HepG2 (cell line): Measurements from ENCODE around the gene GRIK4. TPM values are rescaled to one million over a fixed set of nuclear protein-coding genes. Genes with fewer than 3 reads are reported as not detected.

Experiments
- AKAP8 ChIP-seq: sonication (generic); formaldehyde crosslinking; IDR thresholded peaks from 2 replicates; pipeline ENCODE4 v1.5.1; 2020; ENCODE audit warnings: mild to moderate bottlenecking, missing genetic modification reagents
- FOXC1 ChIP-seq: sonication (generic); formaldehyde crosslinking; IDR thresholded peaks from 2 replicates; pipeline ENCODE4 v1.8.0; 2022; ENCODE audit warnings: mild to moderate bottlenecking, missing genetic modification reagents, borderline replicate concordance
- JDP2 ChIP-seq: sonication (generic); formaldehyde crosslinking; IDR thresholded peaks from 2 replicates; pipeline ENCODE4 v1.8.1; 2022; ENCODE audit warnings: missing genetic modification reagents, borderline replicate concordance
- NFIB ChIP-seq: sonication (generic); formaldehyde crosslinking; IDR thresholded peaks from 2 replicates; pipeline ENCODE4 v1.9.0; 2021; ENCODE audit warnings: missing genetic modification reagents, mild to moderate bottlenecking, borderline replicate concordance
- RCOR2 ChIP-seq: IDR thresholded peaks from 2 replicates; pipeline ENCODE4 v1.6.1; 2016; ENCODE audit warnings: missing biosample characterization, missing genetic modification reagents
- SALL1 ChIP-seq: sonication (generic); formaldehyde crosslinking; IDR thresholded peaks from 2 replicates; pipeline ENCODE4 v1.8.0; 2022; ENCODE audit warnings: mild to moderate bottlenecking, missing genetic modification reagents
- TOPORS ChIP-seq: sonication (generic); formaldehyde crosslinking; IDR thresholded peaks from 2 replicates; pipeline ENCODE4 v1.8.0; 2023; ENCODE audit warnings: mild to moderate bottlenecking, missing genetic modification reagents
- U2AF2 ChIP-seq: fragments of 200-400 bp; formaldehyde crosslinking; IDR thresholded peaks from 2 replicates; pipeline ENCODE4 v1.6.1; 2017; ENCODE audit warnings: low read depth, mild to moderate bottlenecking, low read length
- ZBTB20 ChIP-seq: sonication (generic); formaldehyde crosslinking; IDR thresholded peaks from 2 replicates; pipeline ENCODE4 v1.8.1; 2023; ENCODE audit warnings: missing genetic modification reagents, low read depth, mild to moderate bottlenecking, borderline replicate concordance
- ZC3H4 ChIP-seq: sonication (generic); formaldehyde crosslinking; IDR thresholded peaks from 2 replicates; pipeline ENCODE4 v1.4.0; 2020; ENCODE audit warnings: missing genetic modification reagents, borderline replicate concordance
- ZNF20 ChIP-seq: sonication (generic); formaldehyde crosslinking; IDR thresholded peaks from 2 replicates; pipeline ENCODE4 v1.4.0; 2020; ENCODE audit warnings: mild to moderate bottlenecking, moderate library complexity, missing genetic modification reagents
- ZNF232 ChIP-seq: sonication (generic); formaldehyde crosslinking; IDR thresholded peaks from 2 replicates; pipeline ENCODE4 v1.4.0; 2020; ENCODE audit warnings: missing genetic modification reagents, borderline replicate concordance
- ZNF256 ChIP-seq: sonication (generic); formaldehyde crosslinking; conservative IDR thresholded peaks from 2 replicates; pipeline ENCODE4 v1.4.0; 2020; ENCODE audit warnings: missing genetic modification reagents
- ZNF275 ChIP-seq: sonication (generic); formaldehyde crosslinking; IDR thresholded peaks from 2 replicates; pipeline ENCODE4 v1.8.0; 2022; ENCODE audit warnings: missing genetic modification reagents, mild to moderate bottlenecking, inconsistent platforms, borderline replicate concordance
- ZNF382 ChIP-seq: sonication (generic); formaldehyde crosslinking; IDR thresholded peaks from 2 replicates; pipeline ENCODE4 v1.5.0; 2020; ENCODE audit warnings: missing genetic modification reagents, mild to moderate bottlenecking, borderline replicate concordance
- ZNF546 ChIP-seq: sonication (generic); formaldehyde crosslinking; conservative IDR thresholded peaks from 2 replicates; pipeline ENCODE4 v1.8.1; 2023; ENCODE audit warnings: mild to moderate bottlenecking, missing genetic modification reagents
- ZNF570 ChIP-seq: sonication (generic); formaldehyde crosslinking; IDR thresholded peaks from 2 replicates; pipeline ENCODE4 v1.4.0; 2020; ENCODE audit warnings: mild to moderate bottlenecking, missing genetic modification reagents, borderline replicate concordance
- polyA plus RNA-seq, 8 experiments: library from polyadenylated mRNA; depleted of rRNA in 3 of 8; stranded (reverse) in 7 of 8; unstranded in 1 of 8; fragments of >200 nt; fragmentation: Illumina TruSeq in 4 of 8; extraction: Trizol in 4 of 8; gene quantifications; 2 replicates each; pipeline versions ENCODE4 v1.2.1 to v1.2.3, GENCODE V29; 2011 to 2016; ENCODE audit warnings: low read depth in 4 of 8, missing spikeins in 1 of 8, mixed read lengths in 1 of 8; ENCODE audit not compliant: insufficient read depth in 1 of 8
- total RNA-seq, 5 experiments: library from RNA; depleted of rRNA; stranded (reverse); fragments of >200 nt; fragmentation: Illumina TruSeq; extraction: Trizol; gene quantifications; 2 replicates each; pipeline ENCODE4 v1.2.3, GENCODE V29; 2016; ENCODE audit warnings: low read depth in 1 of 5
- TF ChIP-seq, protein P1 (sequence below): sonication (generic); formaldehyde crosslinking; IDR thresholded peaks from 2 replicates; pipeline ENCODE4 v1.5.1; 2020; ENCODE audit warnings: missing genetic modification reagents, mild to moderate bottlenecking, borderline replicate concordance
- TF ChIP-seq, protein P2 (sequence below): sonication (generic); formaldehyde crosslinking; IDR thresholded peaks from 2 replicates; pipeline ENCODE4 v1.4.0; 2020; ENCODE audit warnings: mild to moderate bottlenecking, low read depth, missing genetic modification reagents
- TF ChIP-seq, protein P3 (sequence below): sonication (generic); formaldehyde crosslinking; IDR thresholded peaks from 2 replicates; pipeline ENCODE4 v1.4.0; 2020; ENCODE audit warnings: missing genetic modification reagents
- TF ChIP-seq, protein P4 (sequence below): sonication (generic); formaldehyde crosslinking; IDR thresholded peaks from 2 replicates; pipeline ENCODE4 v1.4.0; 2020; ENCODE audit warnings: low read depth, mild to moderate bottlenecking, missing genetic modification reagents

GRIK4 gene
- total and polyA plus RNA-seq, 2 of the 13 experiments (the other 11 are each of a cell fraction or from before 2014, with no cell fraction given): 0.04 to 0.07 TPM

DNA sequence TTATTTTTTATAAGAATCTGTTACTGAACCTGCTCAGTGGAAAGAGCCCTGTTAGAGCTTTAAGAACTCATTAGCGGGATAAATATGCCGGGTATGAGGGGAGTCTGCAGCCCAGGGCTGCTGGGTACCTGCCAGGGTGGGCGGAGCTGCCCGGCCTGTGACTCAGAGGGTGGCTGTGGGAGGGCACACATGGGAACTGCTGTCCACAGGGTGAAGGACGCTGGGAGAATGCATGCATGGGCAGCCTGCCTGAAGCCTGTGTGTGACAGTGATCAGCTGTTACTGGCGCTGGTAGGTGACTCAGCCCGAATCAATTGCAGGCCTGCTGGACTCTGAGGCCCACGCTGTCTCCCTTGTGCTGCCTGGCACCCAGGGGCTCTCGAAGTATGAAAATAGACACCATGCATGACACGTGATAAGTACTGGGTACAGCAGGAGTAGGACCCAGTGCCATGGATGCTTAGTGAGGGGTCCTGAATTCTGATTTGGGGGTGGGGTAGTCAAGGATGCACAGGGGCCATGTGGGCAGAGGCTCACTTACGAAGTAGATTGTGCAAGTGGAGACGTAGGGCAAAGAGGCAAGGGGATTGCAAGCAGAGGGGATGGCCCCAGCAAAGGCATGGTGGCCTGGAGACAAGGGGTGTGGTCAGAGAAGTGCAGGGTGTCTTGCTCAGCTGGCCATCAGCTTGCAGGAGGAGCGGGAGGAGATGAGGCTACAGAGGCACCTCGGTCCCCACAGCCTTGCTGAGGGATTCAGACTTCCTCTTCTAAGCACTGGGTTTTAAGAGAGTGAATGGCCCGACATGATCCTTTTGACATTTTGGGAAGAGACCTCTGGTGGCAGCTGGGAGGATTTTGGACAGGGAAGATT lies 36.5 kb downstream of the GRIK4 start (continued):
- TF ChIP-seq, protein P1, sequence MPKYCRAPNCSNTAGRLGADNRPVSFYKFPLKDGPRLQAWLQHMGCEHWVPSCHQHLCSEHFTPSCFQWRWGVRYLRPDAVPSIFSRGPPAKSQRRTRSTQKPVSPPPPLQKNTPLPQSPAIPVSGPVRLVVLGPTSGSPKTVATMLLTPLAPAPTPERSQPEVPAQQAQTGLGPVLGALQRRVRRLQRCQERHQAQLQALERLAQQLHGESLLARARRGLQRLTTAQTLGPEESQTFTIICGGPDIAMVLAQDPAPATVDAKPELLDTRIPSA (CRISPR knock-in tag): no peak
- TF ChIP-seq, protein P2, sequence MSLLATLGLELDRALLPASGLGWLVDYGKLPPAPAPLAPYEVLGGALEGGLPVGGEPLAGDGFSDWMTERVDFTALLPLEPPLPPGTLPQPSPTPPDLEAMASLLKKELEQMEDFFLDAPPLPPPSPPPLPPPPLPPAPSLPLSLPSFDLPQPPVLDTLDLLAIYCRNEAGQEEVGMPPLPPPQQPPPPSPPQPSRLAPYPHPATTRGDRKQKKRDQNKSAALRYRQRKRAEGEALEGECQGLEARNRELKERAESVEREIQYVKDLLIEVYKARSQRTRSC (CRISPR knock-in tag): no peak
- TF ChIP-seq ZNF382 (CRISPR knock-in tag) (no peak), ZBTB20 (CRISPR knock-in tag) (peak; percentile 61; the same call in 1 of the 2 replicates), RCOR2 (no peak), TOPORS (no peak), ZNF275 (no peak), SALL1 (CRISPR knock-in tag) (peak; percentile 96), ZNF570 (CRISPR knock-in tag) (no peak), AKAP8 (CRISPR knock-in tag) (no peak), ZNF256 (CRISPR knock-in tag) (no peak), ZNF232 (CRISPR knock-in tag) (no peak), JDP2 (CRISPR knock-in tag) (no peak), ZNF20 (no peak), ZNF546 (no peak), NFIB (no peak), U2AF2 (no peak), FOXC1 (CRISPR knock-in tag) (no peak), ZC3H4 (CRISPR knock-in tag) (no peak)
- TF ChIP-seq, protein P3, sequence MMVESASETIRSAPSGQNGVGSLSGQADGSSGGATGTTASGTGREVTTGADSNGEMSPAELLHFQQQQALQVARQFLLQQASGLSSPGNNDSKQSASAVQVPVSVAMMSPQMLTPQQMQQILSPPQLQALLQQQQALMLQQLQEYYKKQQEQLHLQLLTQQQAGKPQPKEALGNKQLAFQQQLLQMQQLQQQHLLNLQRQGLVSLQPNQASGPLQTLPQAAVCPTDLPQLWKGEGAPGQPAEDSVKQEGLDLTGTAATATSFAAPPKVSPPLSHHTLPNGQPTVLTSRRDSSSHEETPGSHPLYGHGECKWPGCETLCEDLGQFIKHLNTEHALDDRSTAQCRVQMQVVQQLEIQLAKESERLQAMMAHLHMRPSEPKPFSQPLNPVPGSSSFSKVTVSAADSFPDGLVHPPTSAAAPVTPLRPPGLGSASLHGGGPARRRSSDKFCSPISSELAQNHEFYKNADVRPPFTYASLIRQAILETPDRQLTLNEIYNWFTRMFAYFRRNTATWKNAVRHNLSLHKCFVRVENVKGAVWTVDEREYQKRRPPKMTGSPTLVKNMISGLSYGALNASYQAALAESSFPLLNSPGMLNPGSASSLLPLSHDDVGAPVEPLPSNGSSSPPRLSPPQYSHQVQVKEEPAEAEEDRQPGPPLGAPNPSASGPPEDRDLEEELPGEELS (CRISPR knock-in tag): peak; percentile 15; the same call in 1 of the 2 replicates
- TF ChIP-seq, protein P4, sequence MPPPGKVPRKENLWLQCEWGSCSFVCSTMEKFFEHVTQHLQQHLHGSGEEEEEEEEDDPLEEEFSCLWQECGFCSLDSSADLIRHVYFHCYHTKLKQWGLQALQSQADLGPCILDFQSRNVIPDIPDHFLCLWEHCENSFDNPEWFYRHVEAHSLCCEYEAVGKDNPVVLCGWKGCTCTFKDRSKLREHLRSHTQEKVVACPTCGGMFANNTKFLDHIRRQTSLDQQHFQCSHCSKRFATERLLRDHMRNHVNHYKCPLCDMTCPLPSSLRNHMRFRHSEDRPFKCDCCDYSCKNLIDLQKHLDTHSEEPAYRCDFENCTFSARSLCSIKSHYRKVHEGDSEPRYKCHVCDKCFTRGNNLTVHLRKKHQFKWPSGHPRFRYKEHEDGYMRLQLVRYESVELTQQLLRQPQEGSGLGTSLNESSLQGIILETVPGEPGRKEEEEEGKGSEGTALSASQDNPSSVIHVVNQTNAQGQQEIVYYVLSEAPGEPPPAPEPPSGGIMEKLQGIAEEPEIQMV (CRISPR knock-in tag): no peak
